Glutamatergic neuron (in vitro differentiated cells): ENCODE data around the gene STS. TPM values are rescaled to one million over a fixed set of nuclear protein-coding genes. Genes with fewer than 3 reads are reported as not detected.
"Not testable (repeated sequence)": the region's sequence is repeated elsewhere in the genome, so short reads cannot be mapped to it uniquely, and the experiment has no call there.

Source experiments
- DNase-seq: peaks from one replicate; pipeline ENCODE4 v3.0.0; 2022
- H3K27ac Mint-ChIP-seq: one replicate; pipeline ENCODE4 v1.8.0; 2020; ENCODE audit warnings: mild to moderate bottlenecking, mixed read lengths, inconsistent platforms; ENCODE audit not compliant: unreplicated experiment
- H3K27me3 Mint-ChIP-seq: one replicate; pipeline ENCODE4 v1.8.0; 2020; ENCODE audit warnings: mild to moderate bottlenecking, moderate library complexity, mixed read lengths, inconsistent platforms; ENCODE audit not compliant: unreplicated experiment
- H3K36me3 Mint-ChIP-seq: one replicate; pipeline ENCODE4 v1.8.0; 2020; ENCODE audit warnings: mild to moderate bottlenecking, mixed read lengths, inconsistent platforms; ENCODE audit not compliant: unreplicated experiment
- H3K4me1 Mint-ChIP-seq: one replicate; pipeline ENCODE4 v1.8.0; 2020; ENCODE audit warnings: mild to moderate bottlenecking, low read depth, mixed read lengths, inconsistent platforms; ENCODE audit not compliant: unreplicated experiment
- H3K4me3 Mint-ChIP-seq: one replicate; pipeline ENCODE4 v1.8.0; 2020; ENCODE audit warnings: mild to moderate bottlenecking, mixed read lengths, inconsistent platforms; ENCODE audit not compliant: unreplicated experiment
- H3K9me3 Mint-ChIP-seq: one replicate; pipeline ENCODE4 v1.8.0; 2020; ENCODE audit warnings: mild to moderate bottlenecking, moderate library complexity, mixed read lengths, inconsistent platforms; ENCODE audit not compliant: unreplicated experiment
- CTCF ChIP-seq: fragments of 200-600 bp; sonication (generic); IDR thresholded peaks from one replicate; pipeline ENCODE4 v1.5.0; 2021; ENCODE audit not compliant: partially characterized antibody, unreplicated experiment
- total RNA-seq: library from RNA; stranded (reverse); fragmentation: NEBNext Ultra II Directional; extraction: Animal tissue kit (Norgen Biotek cat#: 25700); gene quantifications from one replicate; pipeline ENCODE4 v1.2.1, GENCODE V29; 2021; ENCODE audit not compliant: unreplicated experiment

STS gene
- total RNA-seq, 1 donor from 2014 or later: 7.2 TPM

GRCh38 chrX:7170898-7171297 is 23.4 kb downstream of the STS start:
- no peak for TF ChIP-seq CTCF
- Mint-ChIP-seq H3K9me3 (no peaks in the 10 kb centered on the region), H3K27me3 (no peaks in the 10 kb centered on the region), H3K36me3 (no peaks in the 10 kb centered on the region), H3K4me3 (no peak overlapping the region), H3K4me1 (no peaks in the 10 kb centered on the region), H3K27ac (no peak overlapping the region)
- DNase-seq: peak; percentile 19

- not testable (repeated sequence) for H3K9me3 Mint-ChIP-seq
These were observed 31.3 kb downstream of the STS start for GRCh38 chrX:7178859-7179258.

GRCh38 chrX:7179446-7179845 is 31.9 kb downstream of the STS start:
- no peaks in the 10 kb centered on the region for H3K36me3 Mint-ChIP-seq
- no peak overlapping the region for H3K27ac Mint-ChIP-seq
- H3K4me3 Mint-ChIP-seq: no peak overlapping the region

More at GRCh38 chrX:7178859-7179258, 31.3 kb downstream of the STS start:
- not testable (repeated sequence) for H3K27ac Mint-ChIP-seq, H3K4me3 Mint-ChIP-seq, H3K4me1 Mint-ChIP-seq, DNase-seq, H3K27me3 Mint-ChIP-seq, H3K36me3 Mint-ChIP-seq

GRCh38 chrX:7184816-7185215 is 37.3 kb downstream of the STS start:
- Mint-ChIP-seq H3K4me3 (no peak overlapping the region), H3K4me1 (no peaks in the 10 kb centered on the region), H3K9me3 (no peaks in the 10 kb centered on the region), H3K27me3 (no peaks in the 10 kb centered on the region), H3K27ac (no peak overlapping the region), H3K36me3 (peaks cover 3% of the 10 kb centered on the region)
- TF ChIP-seq CTCF: no peak
- no peak for DNase-seq

More at GRCh38 chrX:7179446-7179845, 31.9 kb downstream of the STS start:
- no peak for TF ChIP-seq CTCF
- no peaks in the 10 kb centered on the region for H3K4me1 Mint-ChIP-seq
- no peaks in the 10 kb centered on the region for H3K9me3 Mint-ChIP-seq
- DNase-seq: no peak
- no peaks in the 10 kb centered on the region for H3K27me3 Mint-ChIP-seq

GRCh38 chrX:7188672-7189071 is 41.2 kb downstream of the STS start:
- no peaks in the 10 kb centered on the region for H3K27me3 Mint-ChIP-seq
- H3K9me3 Mint-ChIP-seq: no peaks in the 10 kb centered on the region
- H3K27ac Mint-ChIP-seq: no peak overlapping the region
- H3K4me3 Mint-ChIP-seq: no peak overlapping the region
- peaks cover 4% of the 10 kb centered on the region for H3K36me3 Mint-ChIP-seq
- DNase-seq: no peak
- peaks cover 3% of the 10 kb centered on the region for H3K4me1 Mint-ChIP-seq
- TF ChIP-seq CTCF: no peak

- no peak overlapping the region for H3K4me3 Mint-ChIP-seq
- DNase-seq: no peak
- H3K27ac Mint-ChIP-seq: no peak overlapping the region
- peaks cover 3% of the 10 kb centered on the region for H3K4me1 Mint-ChIP-seq
- H3K9me3 Mint-ChIP-seq: no peaks in the 10 kb centered on the region
- TF ChIP-seq CTCF: no peak
- H3K36me3 Mint-ChIP-seq: peaks cover 4% of the 10 kb centered on the region
- H3K27me3 Mint-ChIP-seq: no peaks in the 10 kb centered on the region
These were observed 42.6 kb downstream of the STS start for GRCh38 chrX:7190157-7190556.
